Common myeloid progenitor, CD34-positive (primary cell): ENCODE results near the gene SSPN.
A peak's percentile ranks its signal among the peaks of the same experiment; 100 is the strongest.

Experiments
- CTCF ChIA-PET: fragments of 350-600 bp; sonication (Branson Sonifier 250); formaldehyde crosslinking; loops from one replicate; lab custom pipeline; 2021; ENCODE audit warnings: antibody characterized with exemption; lab: Charles Lee
- POLR2A ChIA-PET: fragments of 350-600 bp; sonication (Branson Sonifier 250); formaldehyde crosslinking; loops from one replicate; lab custom pipeline; 2021; ENCODE audit warnings: antibody characterized with exemption; lab: Charles Lee
- DNase-seq, 3 donors: peaks; one replicate each; pipeline versions ENCODE4 v3.0.0 to v3.0.0-alpha.2; 2013
- H3K27ac ChIP-seq, 2 experiments: 1 replicate in 1 of 2; 2 replicates in 1 of 2; pipeline ENCODE4 v1.7.0; 2013; ENCODE audit warnings: inconsistent platforms in 2 of 2, low read length in 2 of 2, mild to moderate bottlenecking in 2 of 2, low read depth in 1 of 2, moderate library complexity in 1 of 2; ENCODE audit not compliant: severe bottlenecking in 2 of 2, insufficient read depth in 1 of 2, poor library complexity in 1 of 2
- H3K27me3 ChIP-seq, 5 experiments: replicated peaks in 2 of 5; 1 replicate in 3 of 5; 2 replicates in 2 of 5; pipeline versions ENCODE4 v1.6.1 to v1.7.0; 2013; ENCODE audit warnings: low read length in 4 of 5, mild to moderate bottlenecking in 2 of 5, moderate library complexity in 2 of 5, inconsistent platforms in 1 of 5; ENCODE audit not compliant: insufficient read depth in 5 of 5, control insufficient read depth in 4 of 5
- H3K36me3 ChIP-seq, 4 experiments: 1 replicate in 2 of 4; 2 replicates in 2 of 4; pipeline versions ENCODE4 v1.6.1 to v1.7.0; 2013; ENCODE audit warnings: low read length in 3 of 4, control low read depth in 1 of 4, mild to moderate bottlenecking in 1 of 4; ENCODE audit not compliant: control insufficient read depth in 4 of 4, insufficient read depth in 4 of 4
- H3K4me1 ChIP-seq, 4 experiments: 1 replicate in 3 of 4; 2 replicates in 1 of 4; pipeline versions ENCODE4 v1.6.1 to v1.7.1; 2013; ENCODE audit warnings: low read length in 3 of 4, mild to moderate bottlenecking in 3 of 4, control low read depth in 1 of 4, inconsistent platforms in 1 of 4, moderate library complexity in 1 of 4; ENCODE audit not compliant: control insufficient read depth in 4 of 4, insufficient read depth in 4 of 4; ENCODE audit errors: control extremely low read depth in 1 of 4
- H3K4me3 ChIP-seq, 7 experiments: 1 replicate in 4 of 7; 2 replicates in 3 of 7; pipeline versions ENCODE4 v1.5.1 to v1.7.0; 2013; ENCODE audit warnings: mild to moderate bottlenecking in 7 of 7, low read length in 6 of 7, moderate library complexity in 6 of 7, inconsistent platforms in 2 of 7, low read depth in 2 of 7, control low read depth in 1 of 7; ENCODE audit not compliant: insufficient read depth in 4 of 7, control insufficient read depth in 1 of 7; ENCODE audit errors: extremely low read depth in 1 of 7
- H3K9me3 ChIP-seq, 5 experiments: 1 replicate in 4 of 5; 2 replicates in 1 of 5; pipeline versions ENCODE4 v1.6.1 to v1.7.1; 2013; ENCODE audit warnings: low read length in 4 of 5, mild to moderate bottlenecking in 2 of 5, inconsistent platforms in 1 of 5, low read depth in 1 of 5, moderate library complexity in 1 of 5; ENCODE audit not compliant: control insufficient read depth in 4 of 5, insufficient read depth in 2 of 5; ENCODE audit errors: control extremely low read depth in 1 of 5
- WGBS: methylation state at CpG from one replicate; pipeline ENCODE4 v1.1.5; 2013; ENCODE audit not compliant: insufficient coverage; 5-methylcytosine and 5-hydroxymethylcytosine counted together

Gene SSPN

DNA sequence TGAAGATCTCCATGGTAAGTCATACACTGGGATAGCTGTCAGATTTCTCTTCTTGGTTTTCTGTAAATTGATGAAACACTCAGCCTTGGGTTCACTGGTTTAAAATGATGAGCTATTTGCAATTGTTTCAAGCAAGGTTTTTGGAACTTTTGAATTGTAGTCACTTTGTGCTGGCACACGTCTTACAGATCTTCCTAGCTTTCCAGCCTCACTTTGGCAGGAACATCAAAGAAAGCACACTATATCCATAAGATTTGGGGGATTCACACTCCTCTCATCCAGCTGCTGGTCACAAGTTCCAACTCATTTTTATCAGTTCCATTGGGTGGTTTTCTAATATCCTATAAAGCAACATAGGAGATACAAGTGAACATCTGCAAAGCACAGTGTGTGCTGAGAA, 16.0 kb downstream of the SSPN start:
- ChIA-PET CTCF (interaction anchor here (0.6 to 1.0 kb wide), 3 partner anchors 8 to 16 kb away, joined by 3 to 4 read pairs (median 3); partner anchors contain the start of gene SSPN), POLR2A (no interaction called here)
- H3K27ac ChIP-seq, result no peak overlapping the region
- no peaks in the 10 kb centered on the region for H3K36me3 ChIP-seq
- H3K9me3 ChIP-seq, result no peaks in the 10 kb centered on the region
- 100% methylated on average over 1 of the region's 1 CpG for WGBS
- no peaks in the 10 kb centered on the region for H3K27me3 ChIP-seq
- no peak for DNase-seq
- H3K4me3 ChIP-seq, result no peak overlapping the region
- H3K4me1 ChIP-seq, result peaks cover 0 to 6% (median 0%) of the 10 kb centered on the region in 4 experiments

DNA sequence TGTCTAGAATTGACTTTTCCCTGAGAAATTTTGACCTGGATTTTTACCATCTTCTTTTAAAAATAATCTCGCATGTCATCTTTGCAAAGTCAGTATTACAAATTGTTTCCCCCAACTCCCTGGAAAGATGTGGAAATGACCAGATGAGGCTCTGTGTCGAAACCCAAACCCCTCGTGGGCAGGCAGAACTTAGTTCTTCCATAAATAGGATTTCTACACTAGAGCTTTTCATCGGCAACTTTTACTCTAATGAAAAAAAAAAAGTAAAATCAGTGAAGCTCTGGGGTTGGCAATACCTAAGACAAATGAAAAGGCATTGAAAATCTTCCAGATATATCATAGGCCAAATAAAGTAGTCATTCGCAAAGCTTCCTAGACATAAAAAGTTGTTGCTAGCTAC, 17.0 kb downstream of the SSPN start:
- no CpG with 5 or more reads among the region's 5 CpGs for WGBS
- no peak for DNase-seq
- no peaks in the 10 kb centered on the region for H3K36me3 ChIP-seq
- POLR2A ChIA-PET, result no interaction called here
- CTCF ChIA-PET, result interaction anchor here (0.9 kb wide), 1 partner anchor 36 kb away, joined by 3 read pairs; no protein-coding TSS in a partner anchor
- no peaks in the 10 kb centered on the region for H3K9me3 ChIP-seq
- no peak overlapping the region for H3K4me3 ChIP-seq
- H3K27ac ChIP-seq, result no peak overlapping the region
- H3K4me1 ChIP-seq, result peaks cover 0 to 6% (median 0%) of the 10 kb centered on the region in 4 experiments
- no peaks in the 10 kb centered on the region for H3K27me3 ChIP-seq

DNA sequence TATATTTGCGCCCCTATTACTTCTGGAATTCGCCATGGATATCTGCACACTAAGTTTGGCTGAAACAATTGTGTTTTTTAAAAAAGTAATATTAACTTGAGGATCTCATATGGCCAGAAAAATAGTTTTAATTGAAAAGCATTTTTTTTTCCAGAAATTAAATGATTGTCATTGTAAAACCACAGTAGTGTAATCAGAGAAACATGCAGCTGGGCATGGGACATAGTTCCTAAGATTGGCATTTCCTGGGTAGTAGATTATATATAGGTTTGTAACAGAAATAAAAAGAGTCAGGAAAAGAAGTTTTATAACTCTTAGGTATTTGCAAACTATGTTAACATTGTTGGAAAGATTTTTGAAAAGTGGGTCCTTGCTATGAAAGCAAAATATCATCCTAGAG, 17.6 kb downstream of the SSPN start:
- no CpG with 5 or more reads among the region's 2 CpGs for WGBS
- no peaks in the 10 kb centered on the region for H3K9me3 ChIP-seq
- no peaks in the 10 kb centered on the region for H3K27me3 ChIP-seq
- H3K27ac ChIP-seq, result no peak overlapping the region
- DNase-seq, result peak in 2 of 3 donors; percentile 3 to 6
- H3K4me1 ChIP-seq, result peaks cover 0 to 6% (median 0%) of the 10 kb centered on the region in 4 experiments
- POLR2A ChIA-PET, result interaction anchor here (0.6 kb wide), 1 partner anchor 642 kb away, joined by 4 read pairs; no protein-coding TSS in a partner anchor
- H3K4me3 ChIP-seq, result no peak overlapping the region
- no peaks in the 10 kb centered on the region for H3K36me3 ChIP-seq
- CTCF ChIA-PET, result interaction anchor here (0.9 kb wide), 1 partner anchor 37 kb away, joined by 3 read pairs; no protein-coding TSS in a partner anchor

DNA sequence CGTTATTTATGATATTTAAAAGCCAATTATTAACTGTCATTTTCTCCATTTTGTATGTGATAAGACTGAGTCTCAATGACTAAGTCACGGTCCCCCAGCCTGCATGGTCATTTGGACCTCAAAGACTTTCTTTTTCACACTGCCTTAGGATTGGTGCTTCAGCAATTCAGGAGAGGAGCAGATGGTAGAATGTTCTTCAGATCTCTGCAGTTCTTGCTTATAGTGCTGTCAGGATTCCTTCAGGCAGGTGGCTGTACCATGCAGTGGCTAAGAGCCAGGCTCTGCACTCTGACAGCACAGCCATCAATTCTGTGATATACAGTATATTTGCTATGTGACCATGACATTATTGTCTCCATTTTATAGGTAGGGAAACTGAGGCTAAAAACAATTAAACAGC, 18.7 kb downstream of the SSPN start:
- 100% methylated on average over 1 of the region's 2 CpGs for WGBS
- no peaks in the 10 kb centered on the region for H3K36me3 ChIP-seq
- ChIA-PET POLR2A (no interaction called here), CTCF (interaction anchor here (1.0 kb wide), 1 partner anchor 11 kb away, joined by 3 read pairs; no protein-coding TSS in a partner anchor)
- peaks cover 0 to 6% (median 0%) of the 10 kb centered on the region in 4 experiments for H3K4me1 ChIP-seq
- no peaks in the 10 kb centered on the region for H3K9me3 ChIP-seq
- H3K27ac ChIP-seq, result no peak overlapping the region
- H3K4me3 ChIP-seq, result no peak overlapping the region
- H3K27me3 ChIP-seq, result no peaks in the 10 kb centered on the region
- no peak for DNase-seq

DNA sequence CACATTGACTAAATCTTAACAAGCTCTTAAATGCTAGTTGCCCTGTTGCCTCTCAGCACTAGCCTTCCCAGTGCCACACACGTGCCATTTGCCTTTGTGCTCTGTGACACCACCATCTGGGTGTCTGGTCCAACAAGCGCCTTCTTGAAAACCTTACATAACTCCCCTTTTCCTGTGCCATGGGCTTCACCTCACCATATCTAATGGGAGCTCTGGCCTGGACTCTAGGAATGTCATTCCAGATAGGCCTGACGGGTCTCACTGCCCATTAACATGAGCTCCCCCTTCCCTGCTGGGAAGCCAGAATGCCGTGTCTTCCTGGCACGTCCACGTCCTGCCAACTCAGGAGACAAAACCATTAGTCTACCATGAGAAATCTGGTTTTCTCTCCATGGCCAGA, 24.4 kb downstream of the SSPN start:
- ChIA-PET POLR2A (interaction anchor here (0.6 kb wide), 1 partner anchor 12 kb away, joined by 3 read pairs; no protein-coding TSS in a partner anchor), CTCF (interaction anchor here (0.9 to 1.5 kb wide), 5 partner anchors 9 to 55 kb away, joined by 3 to 4 read pairs (median 3); no protein-coding TSS in a partner anchor)
- Histone ChIP-seq H3K4me1 (no peaks in the 10 kb centered on the region), H3K9me3 (no peaks in the 10 kb centered on the region), H3K36me3 (no peaks in the 10 kb centered on the region), H3K27ac (no peak overlapping the region), H3K27me3 (no peaks in the 10 kb centered on the region), H3K4me3 (no peak overlapping the region)
- WGBS, result 95% methylated on average over 6 of the region's 6 CpGs
- no peak for DNase-seq

DNA sequence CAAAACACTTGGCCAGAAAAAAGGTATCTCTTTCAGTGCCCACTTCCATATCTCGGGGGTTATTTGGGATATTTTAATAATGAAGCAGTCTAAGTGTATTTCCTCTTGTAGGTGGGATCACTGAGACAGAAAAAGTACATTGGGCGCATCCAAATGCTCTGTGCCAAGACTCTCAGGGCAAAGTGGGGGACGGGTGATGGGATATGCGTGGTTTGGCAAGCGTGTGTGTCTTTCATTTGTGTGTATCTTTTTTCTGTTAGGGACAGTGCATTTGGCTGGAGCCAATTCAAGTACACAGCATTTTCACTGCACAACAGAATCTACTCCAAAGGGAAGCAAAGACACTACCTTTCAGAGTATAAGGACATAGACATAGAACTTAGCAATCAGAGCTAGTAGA, 29.3 kb downstream of the SSPN start:
- Histone ChIP-seq H3K4me3 (no peak overlapping the region), H3K36me3 (no peaks in the 10 kb centered on the region), H3K27ac (no peak overlapping the region), H3K4me1 (peaks cover 0 to 14% (median 7%) of the 10 kb centered on the region in 4 experiments), H3K27me3 (peaks cover 0 to 9% (median 0%) of the 10 kb centered on the region in 5 experiments), H3K9me3 (no peaks in the 10 kb centered on the region)
- CTCF ChIA-PET, result interaction anchor here (1.3 kb wide), 1 partner anchor 10 kb away, joined by 3 read pairs; no protein-coding TSS in a partner anchor
- no peak for DNase-seq
- WGBS, result 100% methylated on average over 2 of the region's 5 CpGs
- POLR2A ChIA-PET, result no interaction called here

DNA sequence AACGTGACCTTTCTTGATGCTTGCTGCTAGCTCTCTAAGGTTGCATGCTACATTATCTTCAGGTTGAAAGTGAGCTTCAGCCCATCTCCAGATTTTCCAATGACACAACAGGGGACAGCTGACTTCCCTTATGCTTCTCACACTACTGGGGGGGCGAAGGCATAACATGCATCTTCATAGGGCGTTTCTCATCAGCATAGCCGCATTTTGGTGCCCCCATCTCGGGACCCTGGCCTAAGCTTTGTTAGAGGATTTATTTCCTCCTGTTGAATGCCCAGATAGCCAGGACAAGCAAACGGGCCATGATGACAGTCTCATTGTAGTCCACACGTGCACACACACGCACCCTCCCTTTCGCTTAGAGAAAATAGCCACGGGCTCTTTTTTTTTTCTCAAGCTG, 30.7 kb downstream of the SSPN start:
- peaks cover 0 to 9% (median 0%) of the 10 kb centered on the region in 5 experiments for H3K27me3 ChIP-seq
- peak overlapping the region in 3 of 7 experiments; percentile 69 to 78 (median 77) for H3K4me3 ChIP-seq
- H3K4me1 ChIP-seq, result peaks cover 0 to 14% (median 7%) of the 10 kb centered on the region in 4 experiments
- POLR2A ChIA-PET, result interaction anchor here (0.7 kb wide), 1 partner anchor 80 kb away, joined by 3 read pairs; no protein-coding TSS in a partner anchor
- WGBS, result 84% methylated on average over 9 of the region's 10 CpGs
- DNase-seq, result peak in 1 of 3 donors; percentile 13
- CTCF ChIA-PET, result interaction anchor here (0.6 to 1.7 kb wide), 3 partner anchors 12 to 48 kb away, joined by 3 to 4 read pairs (median 3); no protein-coding TSS in a partner anchor
- H3K27ac ChIP-seq, result no peak overlapping the region
- no peaks in the 10 kb centered on the region for H3K36me3 ChIP-seq
- H3K9me3 ChIP-seq, result no peaks in the 10 kb centered on the region
